Measurements from ENCODE around the gene AASDH.

The AASDH gene

DNA sequence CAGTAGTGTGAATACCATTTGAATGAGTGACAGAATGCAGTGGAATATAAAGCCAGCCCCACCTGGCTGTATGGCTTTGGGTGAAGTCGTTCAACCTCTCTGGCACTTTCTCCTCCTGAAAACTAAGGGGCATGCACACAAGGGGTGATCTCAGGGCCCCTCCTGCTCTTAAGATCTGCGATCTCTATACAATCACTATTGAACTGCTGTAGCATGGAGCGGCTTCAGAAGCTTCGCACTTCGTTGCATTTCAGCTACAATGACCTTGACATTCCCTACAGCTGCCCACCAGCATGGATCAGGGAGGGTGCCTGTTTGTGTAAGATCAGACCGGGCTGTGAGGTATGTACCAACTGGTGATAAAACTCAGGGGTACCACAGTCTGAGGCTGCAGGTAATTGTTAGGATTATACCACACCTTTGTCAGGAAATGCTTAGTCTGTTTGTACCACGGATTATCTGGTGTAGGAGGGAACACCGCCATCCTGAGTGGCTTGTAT is 85.2 kb downstream of the AASDH start:
- Histone ChIP-seq H3K9ac (ENCODE audit: low read depth, low read length) (no peak overlapping the region), H3K27ac (ENCODE audit: low read depth, low read length) (no peak overlapping the region), H3K27me3 (ENCODE audit: control insufficient read depth, insufficient read depth, low read length) (no peaks in the 10 kb centered on the region), H3K4me1 (ENCODE audit: control insufficient read depth, insufficient read depth, low read length) (peaks cover 4% of the 10 kb centered on the region; the same call in 1 of the 2 replicates), H3K36me3 (ENCODE audit: control insufficient read depth, insufficient read depth, low read length) (no peaks in the 10 kb centered on the region), H3K9me3 (ENCODE audit: control insufficient read depth, insufficient read depth, low read length) (no peaks in the 10 kb centered on the region), H3K4me3 (ENCODE audit: low read depth, low read length) (no peak overlapping the region)

GRCh38 chr4:56301181-56301996 is 85.9 kb downstream of the AASDH start:
- Histone ChIP-seq H3K27me3 (ENCODE audit: control insufficient read depth, insufficient read depth, low read length) (no peaks in the 10 kb centered on the region), H3K4me1 (ENCODE audit: control insufficient read depth, insufficient read depth, low read length) (peaks cover 7% of the 10 kb centered on the region; the same call in 1 of the 2 replicates), H3K4me3 (ENCODE audit: low read depth, low read length) (no peak overlapping the region), H3K9me3 (ENCODE audit: control insufficient read depth, insufficient read depth, low read length) (no peaks in the 10 kb centered on the region), H3K27ac (ENCODE audit: low read depth, low read length) (no peak overlapping the region), H3K36me3 (ENCODE audit: control insufficient read depth, insufficient read depth, low read length) (no peaks in the 10 kb centered on the region), H3K9ac (ENCODE audit: low read depth, low read length) (no peak overlapping the region)

GRCh38 chr4:56298236-56298635 is 89.1 kb downstream of the AASDH start:
- Histone ChIP-seq H3K27ac (ENCODE audit: low read depth, low read length) (no peak overlapping the region), H3K9ac (ENCODE audit: low read depth, low read length) (no peak overlapping the region), H3K36me3 (ENCODE audit: control insufficient read depth, insufficient read depth, low read length) (no peaks in the 10 kb centered on the region), H3K27me3 (ENCODE audit: control insufficient read depth, insufficient read depth, low read length) (no peaks in the 10 kb centered on the region), H3K9me3 (ENCODE audit: control insufficient read depth, insufficient read depth, low read length) (no peaks in the 10 kb centered on the region), H3K4me3 (ENCODE audit: low read depth, low read length) (no peak overlapping the region), H3K4me1 (ENCODE audit: control insufficient read depth, insufficient read depth, low read length) (peaks cover 9% of the 10 kb centered on the region; the same call in 1 of the 2 replicates)

- H3K27ac ChIP-seq (ENCODE audit: low read depth, low read length), result no peak overlapping the region
- H3K27me3 ChIP-seq (ENCODE audit: control insufficient read depth, insufficient read depth, low read length), result no peaks in the 10 kb centered on the region
- peaks cover 9% of the 10 kb centered on the region; the same call in 1 of the 2 replicates for H3K4me1 ChIP-seq (ENCODE audit: control insufficient read depth, insufficient read depth, low read length)
- no peak overlapping the region for H3K9ac ChIP-seq (ENCODE audit: low read depth, low read length)
- H3K4me3 ChIP-seq (ENCODE audit: low read depth, low read length), result no peak overlapping the region
- H3K36me3 ChIP-seq (ENCODE audit: control insufficient read depth, insufficient read depth, low read length), result no peaks in the 10 kb centered on the region
- no peaks in the 10 kb centered on the region for H3K9me3 ChIP-seq (ENCODE audit: control insufficient read depth, insufficient read depth, low read length)
These were observed 89.5 kb downstream of the AASDH start for GRCh38 chr4:56297776-56298175.

GRCh38 chr4:56296526-56296925 is 90.8 kb downstream of the AASDH start:
- Histone ChIP-seq H3K9me3 (ENCODE audit: control insufficient read depth, insufficient read depth, low read length) (no peaks in the 10 kb centered on the region), H3K9ac (ENCODE audit: low read depth, low read length) (no peak overlapping the region), H3K27ac (ENCODE audit: low read depth, low read length) (no peak overlapping the region)

DNA sequence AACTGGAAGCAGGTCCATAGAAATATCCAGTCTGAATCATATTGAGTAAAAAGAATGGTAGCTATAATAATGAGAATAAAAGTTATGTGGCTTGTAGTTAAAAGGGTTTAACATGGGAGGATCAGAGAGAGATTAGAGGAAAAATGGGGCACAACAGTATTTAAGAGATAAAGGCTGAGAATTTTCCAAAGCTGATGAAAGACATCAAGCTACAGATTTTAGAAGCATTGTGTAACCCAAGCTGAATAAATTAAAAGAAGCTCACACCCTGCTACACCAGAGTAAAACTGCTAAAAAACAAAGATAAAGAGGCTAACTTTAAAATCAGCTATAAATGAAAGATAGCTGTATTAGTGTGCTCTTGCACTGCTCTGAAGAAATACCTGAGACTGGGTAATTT is 94.2 kb downstream of the AASDH start:
- no peak overlapping the region for H3K4me3 ChIP-seq (ENCODE audit: low read depth, low read length)
- H3K36me3 ChIP-seq (ENCODE audit: control insufficient read depth, insufficient read depth, low read length), result no peaks in the 10 kb centered on the region
- H3K4me1 ChIP-seq (ENCODE audit: control insufficient read depth, insufficient read depth, low read length), result 0 out of 2 replicates have a peak, but pooled peaks cover 5% of the 10 kb centered on the region
- H3K9me3 ChIP-seq (ENCODE audit: control insufficient read depth, insufficient read depth, low read length), result no peaks in the 10 kb centered on the region
- H3K27ac ChIP-seq (ENCODE audit: low read depth, low read length), result no peak overlapping the region
- H3K9ac ChIP-seq (ENCODE audit: low read depth, low read length), result no peak overlapping the region
- H3K27me3 ChIP-seq (ENCODE audit: control insufficient read depth, insufficient read depth, low read length), result no peaks in the 10 kb centered on the region

More at GRCh38 chr4:56296526-56296925, 90.8 kb downstream of the AASDH start:
- no peaks in the 10 kb centered on the region for H3K27me3 ChIP-seq (ENCODE audit: control insufficient read depth, insufficient read depth, low read length)
- peaks cover 9% of the 10 kb centered on the region; the same call in 1 of the 2 replicates for H3K4me1 ChIP-seq (ENCODE audit: control insufficient read depth, insufficient read depth, low read length)
- no peaks in the 10 kb centered on the region for H3K36me3 ChIP-seq (ENCODE audit: control insufficient read depth, insufficient read depth, low read length)
- no peak overlapping the region for H3K4me3 ChIP-seq (ENCODE audit: low read depth, low read length)

- Histone ChIP-seq H3K4me3 (ENCODE audit: low read depth, low read length) (no peak overlapping the region), H3K36me3 (ENCODE audit: control insufficient read depth, insufficient read depth, low read length) (no peaks in the 10 kb centered on the region), H3K27me3 (ENCODE audit: control insufficient read depth, insufficient read depth, low read length) (no peaks in the 10 kb centered on the region), H3K4me1 (ENCODE audit: control insufficient read depth, insufficient read depth, low read length) (no peaks in the 10 kb centered on the region), H3K27ac (ENCODE audit: low read depth, low read length) (no peak overlapping the region), H3K9ac (ENCODE audit: low read depth, low read length) (no peak overlapping the region), H3K9me3 (ENCODE audit: control insufficient read depth, insufficient read depth, low read length) (no peaks in the 10 kb centered on the region)
These were observed 97.4 kb downstream of the AASDH start for GRCh38 chr4:56289934-56290333.

DNA sequence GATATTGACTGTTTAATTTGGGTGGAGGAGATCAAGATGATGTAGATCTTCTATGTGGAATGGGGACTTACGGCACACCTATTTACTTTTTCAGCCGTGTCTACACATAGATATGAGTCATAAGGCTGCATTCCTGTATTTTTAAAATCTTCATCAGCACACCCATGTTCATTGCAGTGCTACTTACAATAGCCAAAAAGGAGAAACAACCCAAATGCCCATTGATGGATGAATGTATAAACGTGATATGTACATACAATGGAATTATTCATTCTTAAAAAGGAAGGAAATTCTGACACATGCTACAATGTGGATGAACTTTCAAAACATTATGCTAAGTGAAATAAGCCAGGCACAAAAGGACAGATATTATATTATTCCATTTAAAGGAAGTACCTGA is 98.6 kb downstream of the AASDH start:
- no peaks in the 10 kb centered on the region for H3K9me3 ChIP-seq (ENCODE audit: control insufficient read depth, insufficient read depth, low read length)
- no peaks in the 10 kb centered on the region for H3K27me3 ChIP-seq (ENCODE audit: control insufficient read depth, insufficient read depth, low read length)
- H3K27ac ChIP-seq (ENCODE audit: low read depth, low read length), result no peak overlapping the region
- no peaks in the 10 kb centered on the region for H3K4me1 ChIP-seq (ENCODE audit: control insufficient read depth, insufficient read depth, low read length)
- H3K9ac ChIP-seq (ENCODE audit: low read depth, low read length), result no peak overlapping the region
- no peak overlapping the region for H3K4me3 ChIP-seq (ENCODE audit: low read depth, low read length)
- no peaks in the 10 kb centered on the region for H3K36me3 ChIP-seq (ENCODE audit: control insufficient read depth, insufficient read depth, low read length)
